ENCODE measurements around the gene LCE6A.

DNA sequence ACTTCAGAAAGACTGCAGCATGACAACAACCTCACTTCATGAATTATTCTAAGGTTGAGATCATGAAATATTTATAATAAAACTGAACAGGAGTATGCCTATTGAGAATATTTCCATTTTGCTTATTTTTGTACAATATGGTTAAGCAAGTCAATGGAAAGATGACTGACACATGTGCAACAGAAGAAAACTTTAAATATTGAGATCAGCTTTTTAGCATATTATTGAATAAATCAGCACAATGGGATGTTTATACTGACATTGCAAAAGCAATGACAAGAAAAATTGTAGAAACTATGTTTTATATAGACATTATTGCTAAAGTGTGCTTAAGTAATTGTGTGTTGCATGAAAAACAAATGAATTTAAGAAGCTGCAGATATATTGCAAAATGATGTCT, 21.8 kb downstream of the LCE6A start:
- no peak for TF ChIP-seq POLR2A (IDR thresholded peaks at IDR 0.05)
- TF ChIP-seq, protein P1, sequence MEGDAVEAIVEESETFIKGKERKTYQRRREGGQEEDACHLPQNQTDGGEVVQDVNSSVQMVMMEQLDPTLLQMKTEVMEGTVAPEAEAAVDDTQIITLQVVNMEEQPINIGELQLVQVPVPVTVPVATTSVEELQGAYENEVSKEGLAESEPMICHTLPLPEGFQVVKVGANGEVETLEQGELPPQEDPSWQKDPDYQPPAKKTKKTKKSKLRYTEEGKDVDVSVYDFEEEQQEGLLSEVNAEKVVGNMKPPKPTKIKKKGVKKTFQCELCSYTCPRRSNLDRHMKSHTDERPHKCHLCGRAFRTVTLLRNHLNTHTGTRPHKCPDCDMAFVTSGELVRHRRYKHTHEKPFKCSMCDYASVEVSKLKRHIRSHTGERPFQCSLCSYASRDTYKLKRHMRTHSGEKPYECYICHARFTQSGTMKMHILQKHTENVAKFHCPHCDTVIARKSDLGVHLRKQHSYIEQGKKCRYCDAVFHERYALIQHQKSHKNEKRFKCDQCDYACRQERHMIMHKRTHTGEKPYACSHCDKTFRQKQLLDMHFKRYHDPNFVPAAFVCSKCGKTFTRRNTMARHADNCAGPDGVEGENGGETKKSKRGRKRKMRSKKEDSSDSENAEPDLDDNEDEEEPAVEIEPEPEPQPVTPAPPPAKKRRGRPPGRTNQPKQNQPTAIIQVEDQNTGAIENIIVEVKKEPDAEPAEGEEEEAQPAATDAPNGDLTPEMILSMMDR (IDR thresholded peaks at IDR 0.05), result no peak
- no peak for TF ChIP-seq EP300 (IDR thresholded peaks at IDR 0.05; ENCODE audit: low read depth)
